Activated gamma-delta T cell (primary cell): ENCODE measurements around the gene CRELD2.

Experiments
- DNase-seq: peaks from one replicate; lab custom pipeline; 2025; lab: John Stamatoyannopoulos, UW

CRELD2 gene

GRCh38 chr22:49887064-49887451 is 31.4 kb upstream of the CRELD2 start:
- no peak for DNase-seq

GRCh38 chr22:49887702-49888101 is 30.7 kb upstream of the CRELD2 start:
- no peak for DNase-seq

- no peak for DNase-seq
These were observed 29.4 kb upstream of the CRELD2 start for GRCh38 chr22:49889071-49889470.

- DNase-seq: no peak
These were observed 26.1 kb upstream of the CRELD2 start for GRCh38 chr22:49892226-49892899.

GRCh38 chr22:49893025-49893424 is 25.4 kb upstream of the CRELD2 start:
- DNase-seq: no peak

GRCh38 chr22:49894322-49895054 is 23.9 kb upstream of the CRELD2 start:
- DNase-seq: no peak

- no peak for DNase-seq
These were observed 22.2 kb upstream of the CRELD2 start for GRCh38 chr22:49896201-49896600.

GRCh38 chr22:49897015-49897684 is 21.3 kb upstream of the CRELD2 start:
- no peak for DNase-seq

GRCh38 chr22:49899530-49899929 is 18.9 kb upstream of the CRELD2 start:
- DNase-seq: no peak

GRCh38 chr22:49900441-49901230 is 17.8 kb upstream of the CRELD2 start:
- DNase-seq: no peak

- DNase-seq: no peak
These were observed 17.0 kb upstream of the CRELD2 start for GRCh38 chr22:49901457-49901856.

GRCh38 chr22:49903322-49904039 is 15.0 kb upstream of the CRELD2 start:
- no peak for DNase-seq

- DNase-seq: no peak
These were observed 14.4 kb upstream of the CRELD2 start for GRCh38 chr22:49904040-49904369.

GRCh38 chr22:49905465-49905864 is 13.0 kb upstream of the CRELD2 start:
- no peak for DNase-seq

GRCh38 chr22:49906071-49906798 is 12.2 kb upstream of the CRELD2 start:
- DNase-seq: no peak

- DNase-seq: no peak
These were observed 11.6 kb upstream of the CRELD2 start for GRCh38 chr22:49906799-49907290.

- no peak for DNase-seq
These were observed 10.6 kb upstream of the CRELD2 start for GRCh38 chr22:49907807-49908206.

GRCh38 chr22:49909476-49910205 is 8.8 kb upstream of the CRELD2 start:
- DNase-seq: no peak

GRCh38 chr22:49910229-49911155 is 7.9 kb upstream of the CRELD2 start:
- no peak for DNase-seq
